GM19455 (cell line): ENCODE data around the gene P2RX7.

Experiments
- ATAC-seq: cut with Tn5 transposase; IDR thresholded peaks from one replicate; pipeline ENCODE4 v1.9.1; 2021; ENCODE audit not compliant: unreplicated experiment

Gene P2RX7

GRCh38 chr12:121132601-121133481 is at the start of gene P2RX7:
Gene P2RX7 (plus strand): TSS chr12:121132876. CDS start chr12:121132971, 95 bp downstream.
- no peak for ATAC-seq

- no peak for ATAC-seq
Measured at GRCh38 chr12:121084229-121084628, 48.4 kb upstream of the P2RX7 start.

- no peak for ATAC-seq
Measured at GRCh38 chr12:121085069-121085468, 47.6 kb upstream of the P2RX7 start.

GRCh38 chr12:121085506-121086353 is 46.9 kb upstream of the P2RX7 start:
- no peak for ATAC-seq

GRCh38 chr12:121086781-121087295 is 45.8 kb upstream of the P2RX7 start:
- ATAC-seq: no peak

- ATAC-seq: no peak
Measured at GRCh38 chr12:121087467-121088194, 45.0 kb upstream of the P2RX7 start.

GRCh38 chr12:121088195-121088585 is 44.5 kb upstream of the P2RX7 start:
- ATAC-seq: no peak

GRCh38 chr12:121089031-121089812 is 43.5 kb upstream of the P2RX7 start:
- no peak for ATAC-seq

- ATAC-seq: no peak
Measured at GRCh38 chr12:121089813-121090430, 42.8 kb upstream of the P2RX7 start.

GRCh38 chr12:121090586-121091514 is 41.8 kb upstream of the P2RX7 start:
- ATAC-seq: no peak

GRCh38 chr12:121092034-121092433 is 40.6 kb upstream of the P2RX7 start:
- no peak for ATAC-seq

- ATAC-seq: no peak
Measured at GRCh38 chr12:121093487-121093891, 39.2 kb upstream of the P2RX7 start.

GRCh38 chr12:121095544-121096198 is 37.0 kb upstream of the P2RX7 start:
- no peak for ATAC-seq

GRCh38 chr12:121096199-121096798 is 36.4 kb upstream of the P2RX7 start:
- ATAC-seq: no peak

- no peak for ATAC-seq
Measured at GRCh38 chr12:121099779-121100178, 32.9 kb upstream of the P2RX7 start.

- no peak for ATAC-seq
Measured at GRCh38 chr12:121102307-121102706, 30.4 kb upstream of the P2RX7 start.

GRCh38 chr12:121107681-121108080 is 25.0 kb upstream of the P2RX7 start:
- ATAC-seq: no peak

- no peak for ATAC-seq
Measured at GRCh38 chr12:121108492-121108891, 24.2 kb upstream of the P2RX7 start.
